H9 (cell line): ENCODE data around the gene TOM1L2. TPM values are rescaled to one million over a fixed set of nuclear protein-coding genes. Genes with fewer than 3 reads are reported as not detected.

Experiments
- DNase-seq: peaks from one replicate; pipeline ENCODE4 v3.0.0-alpha.2; 2017
- H2AFZ ChIP-seq: one replicate; pipeline ENCODE4 v1.6.1; 2013; ENCODE audit warnings: mild to moderate bottlenecking, low read length, control low read depth, moderate library complexity
- H2AK5ac ChIP-seq: 2 replicates; pipeline ENCODE4 v1.6.1; 2013; ENCODE audit warnings: low read length, control low read depth, mixed read lengths; ENCODE audit not compliant: insufficient read length
- H2BK120ac ChIP-seq: one replicate; pipeline ENCODE4 v1.6.1; 2013; ENCODE audit warnings: low read depth, mild to moderate bottlenecking, low read length, control low read depth, inconsistent platforms; ENCODE audit not compliant: poor library complexity, severe bottlenecking
- H2BK12ac ChIP-seq: 2 replicates; pipeline ENCODE4 v1.6.1; 2013; ENCODE audit warnings: low read length, control low read depth, mixed read lengths, low read depth; ENCODE audit not compliant: insufficient read length
- H2BK15ac ChIP-seq: 2 replicates; pipeline ENCODE4 v1.6.1; 2013; ENCODE audit warnings: low read depth, low read length, control low read depth
- H2BK20ac ChIP-seq: one replicate; pipeline ENCODE4 v1.6.1; 2013; ENCODE audit warnings: low read depth, mild to moderate bottlenecking, low read length, control low read depth, inconsistent platforms; ENCODE audit not compliant: poor library complexity, severe bottlenecking
- H2BK5ac ChIP-seq: 2 replicates; pipeline ENCODE4 v1.6.1; 2013; ENCODE audit warnings: low read length, control low read depth, mixed read lengths; ENCODE audit not compliant: insufficient read length
- H3K14ac ChIP-seq: 2 replicates; pipeline ENCODE4 v1.6.1; 2013; ENCODE audit warnings: low read length, control low read depth; ENCODE audit not compliant: insufficient read depth
- H3K18ac ChIP-seq: 2 replicates; pipeline ENCODE4 v1.6.1; 2013; ENCODE audit warnings: low read depth, mild to moderate bottlenecking, mixed read lengths, low read length, control low read depth; ENCODE audit not compliant: insufficient read length
- H3K23ac ChIP-seq: 2 replicates; pipeline ENCODE4 v1.6.1; 2013; ENCODE audit warnings: low read length, control low read depth, mixed read lengths, low read depth; ENCODE audit not compliant: insufficient read length
- H3K23me2 ChIP-seq: 2 replicates; pipeline ENCODE4 v1.6.1; 2013; ENCODE audit warnings: low read depth, mild to moderate bottlenecking, mixed read lengths, low read length, control low read depth; ENCODE audit not compliant: insufficient read length, poor library complexity, severe bottlenecking
- H3K27ac ChIP-seq: 2 replicates; pipeline ENCODE4 v1.5.1; 2013; ENCODE audit warnings: low read length, control low read depth, mixed read lengths, low read depth; ENCODE audit not compliant: insufficient read length
- H3K27me3 ChIP-seq: 2 replicates; pipeline ENCODE4 v1.6.1; 2013; ENCODE audit warnings: low read length, control low read depth, inconsistent platforms; ENCODE audit not compliant: insufficient read depth
- H3K4ac ChIP-seq: 2 replicates; pipeline ENCODE4 v1.6.1; 2013; ENCODE audit warnings: low read depth, mild to moderate bottlenecking, control low read depth, inconsistent platforms, low read length, moderate library complexity
- H3K4me1 ChIP-seq: 2 replicates; pipeline ENCODE4 v1.6.1; 2013; ENCODE audit warnings: low read length, control low read depth, inconsistent platforms; ENCODE audit not compliant: insufficient read depth
- H3K4me2 ChIP-seq: 2 replicates; pipeline ENCODE4 v1.6.1; 2013; ENCODE audit warnings: low read length, control low read depth, mixed read lengths; ENCODE audit not compliant: insufficient read length, insufficient read depth
- H3K56ac ChIP-seq: 2 replicates; pipeline ENCODE4 v1.6.1; 2013; ENCODE audit warnings: low read depth, mild to moderate bottlenecking, mixed read lengths, low read length, control low read depth; ENCODE audit not compliant: insufficient read length
- H3K79me1 ChIP-seq: 2 replicates; pipeline ENCODE4 v1.6.1; 2013; ENCODE audit warnings: low read depth, mild to moderate bottlenecking, moderate library complexity, low read length, control low read depth, inconsistent platforms; ENCODE audit not compliant: insufficient read depth, poor library complexity, severe bottlenecking
- H3K79me2 ChIP-seq: 2 replicates; pipeline ENCODE4 v1.6.1; 2013; ENCODE audit warnings: low read length, control low read depth, inconsistent platforms; ENCODE audit not compliant: insufficient read depth
- H3K9ac ChIP-seq: 2 replicates; pipeline ENCODE4 v1.6.1; 2013; ENCODE audit warnings: low read length, control low read depth, mixed read lengths; ENCODE audit not compliant: insufficient read length; ENCODE audit errors: extremely low read depth
- H3K9me3 ChIP-seq: one replicate; pipeline ENCODE4 v1.6.1; 2013; ENCODE audit warnings: low read depth, low read length, inconsistent platforms; ENCODE audit not compliant: control insufficient read depth
- H3T11ph ChIP-seq: one replicate; pipeline ENCODE4 v1.6.1; 2013; ENCODE audit warnings: mild to moderate bottlenecking, low read length, control low read depth, inconsistent platforms
- H4K20me1 ChIP-seq: one replicate; pipeline ENCODE4 v1.6.1; 2013; ENCODE audit not compliant: control insufficient read depth, insufficient read length, insufficient read depth
- H4K5ac ChIP-seq: 2 replicates; pipeline ENCODE4 v1.6.1; 2013; ENCODE audit warnings: low read depth, mild to moderate bottlenecking, mixed read lengths, low read length, control low read depth; ENCODE audit not compliant: insufficient read length
- H4K8ac ChIP-seq: replicated peaks from 2 replicates; pipeline ENCODE4 v1.6.1; 2013; ENCODE audit warnings: low read length, control low read depth, mixed read lengths, low read depth; ENCODE audit not compliant: insufficient read length
- H4K91ac ChIP-seq: 2 replicates; pipeline ENCODE4 v1.6.1; 2013; ENCODE audit warnings: low read depth, mild to moderate bottlenecking, moderate library complexity, mixed read lengths, low read length, control low read depth; ENCODE audit not compliant: insufficient read length
- H3K27ac Mint-ChIP-seq, 3 experiments: 2 replicates in 2 of 3; 3 replicates in 1 of 3; pipeline ENCODE4 v1.8.0; 2020 to 2021; ENCODE audit warnings: mixed read lengths in 3 of 3, mild to moderate bottlenecking in 1 of 3, moderate library complexity in 1 of 3
- H3K27me3 Mint-ChIP-seq: 2 replicates; pipeline ENCODE4 v1.8.0; 2021; ENCODE audit warnings: low read depth, mild to moderate bottlenecking, moderate library complexity, mixed read lengths
- H3K36me3 Mint-ChIP-seq, 3 experiments: 2 replicates in 2 of 3; 3 replicates in 1 of 3; pipeline ENCODE4 v1.8.0; 2020 to 2021; ENCODE audit warnings: low read depth in 3 of 3, mixed read lengths in 3 of 3; ENCODE audit not compliant: insufficient read depth in 1 of 3
- H3K4me1 Mint-ChIP-seq, 2 experiments: 2 replicates each; pipeline ENCODE4 v1.8.0; 2020; ENCODE audit warnings: mixed read lengths in 2 of 2
- H3K4me3 Mint-ChIP-seq, 2 experiments: 2 replicates in 1 of 2; 3 replicates in 1 of 2; pipeline ENCODE4 v1.8.0; 2020 to 2021; ENCODE audit warnings: mild to moderate bottlenecking in 2 of 2, mixed read lengths in 2 of 2, moderate library complexity in 1 of 2
- H3K9me3 Mint-ChIP-seq, 2 experiments: 2 replicates in 1 of 2; 3 replicates in 1 of 2; pipeline ENCODE4 v1.8.0; 2020; ENCODE audit warnings: mild to moderate bottlenecking in 2 of 2, mixed read lengths in 2 of 2, moderate library complexity in 1 of 2
- CTCF ChIP-seq: fragments of 200-600 bp; sonication (generic); conservative IDR thresholded peaks from 3 replicates; pipeline ENCODE4 v1.8.0; 2021; ENCODE audit warnings: antibody characterized with exemption, mild to moderate bottlenecking
- WGBS: extraction: QIAGEN DNeasy Blood & Tissue Kit; methylation state at CpG from one replicate; pipeline ENCODE4 v1.1.7; 2013; ENCODE audit warnings: missing lambda C conversion rate, low lambda C conversion rate, mixed read lengths; ENCODE audit not compliant: insufficient read length; ENCODE audit errors: extremely low coverage; 5-methylcytosine and 5-hydroxymethylcytosine counted together
- total RNA-seq: library from RNA; stranded (reverse); gene quantifications from 2 replicates; pipeline ENCODE4 v1.2.1, GENCODE V29; 2021

Gene TOM1L2
- total RNA-seq, 1 experiment from 2014 or later, result 4.6 TPM

DNA sequence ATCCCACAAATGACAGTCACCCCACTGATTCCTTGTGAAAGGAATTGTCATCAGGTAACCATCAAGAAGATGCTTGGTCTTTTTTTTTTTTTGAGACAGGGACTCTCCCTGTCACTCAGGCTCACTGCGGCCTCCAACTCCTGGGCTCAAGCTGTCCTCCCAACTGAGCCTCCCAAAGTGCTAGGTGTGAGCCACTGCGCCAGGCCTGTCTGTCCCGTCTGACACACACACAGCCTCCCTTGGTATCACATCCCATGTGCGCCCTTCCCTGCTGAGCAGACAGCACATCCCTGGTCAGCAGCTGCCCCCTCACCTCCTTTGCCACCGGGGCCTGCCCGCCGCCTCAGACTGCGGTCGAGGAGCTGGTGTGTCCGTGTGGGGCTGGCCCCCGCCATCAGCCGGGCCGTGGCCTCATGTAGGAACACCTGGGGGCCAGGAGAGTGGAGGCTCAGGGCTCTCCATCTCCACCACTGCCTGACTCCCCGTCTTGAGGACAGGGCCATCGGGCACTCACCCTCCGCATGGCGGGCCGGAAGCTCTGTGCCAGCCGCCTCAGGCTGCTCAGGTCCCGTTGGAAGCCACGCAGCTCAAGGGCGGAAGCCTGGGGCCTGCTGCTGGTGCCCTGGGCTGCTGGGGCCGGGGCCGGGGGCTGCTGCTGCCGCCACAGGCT, 159.0 kb downstream of the TOM1L2 start:
- Mint-ChIP-seq H3K4me1 (peaks cover 17 to 28% of the 10 kb centered on the region in 2 experiments), H3K36me3 (peaks cover 12 to 44% (median 35%) of the 10 kb centered on the region in 3 experiments), H3K27ac (no peak overlapping the region; a peak in 1 of 7 replicates), H3K27me3 (peaks cover 12% of the 10 kb centered on the region), H3K9me3 (no peaks in the 10 kb centered on the region), H3K4me3 (no peak overlapping the region)
- H3K79me1 ChIP-seq, result no peaks in the 10 kb centered on the region
- H2BK20ac ChIP-seq, result no peak overlapping the region
- H4K91ac ChIP-seq, result no peak overlapping the region
- no CpG with 5 or more reads among the region's 25 CpGs for WGBS
- no peak for TF ChIP-seq CTCF
- H3K9me3 ChIP-seq, result no peaks in the 10 kb centered on the region
- no peak overlapping the region for H3K18ac ChIP-seq
- H3K79me2 ChIP-seq, result no peaks in the 10 kb centered on the region
- no peaks in the 10 kb centered on the region; the same call in 1 of the 2 replicates for H3K4me1 ChIP-seq
- no peak overlapping the region for H3K56ac ChIP-seq
- no peak for DNase-seq
- H3K27ac ChIP-seq, result no peak overlapping the region
- no peak overlapping the region for H3K4ac ChIP-seq
- no peak overlapping the region for H2BK15ac ChIP-seq
- H2BK5ac ChIP-seq, result no peak overlapping the region
- no peak overlapping the region for H3K23ac ChIP-seq
- no peak overlapping the region for H2BK120ac ChIP-seq
- peaks cover 8% of the 10 kb centered on the region; the same call in 1 of the 2 replicates for H3K27me3 ChIP-seq
- H3T11ph ChIP-seq, result no peak overlapping the region
- H3K4me2 ChIP-seq, result no peak overlapping the region
- no peak overlapping the region for H2AK5ac ChIP-seq
- H4K5ac ChIP-seq, result no peak overlapping the region
- H3K9ac ChIP-seq, result no peak overlapping the region
- no peak overlapping the region for H2BK12ac ChIP-seq
- no peak overlapping the region for H2AFZ ChIP-seq
- no peak overlapping the region for H4K8ac ChIP-seq
- H3K14ac ChIP-seq, result no peak overlapping the region
- peaks cover 6% of the 10 kb centered on the region for H3K23me2 ChIP-seq
- H4K20me1 ChIP-seq, result no peaks in the 10 kb centered on the region
